G401.6 (cell line): ENCODE measurements around the gene DEFB123.

Experiments used
- FAIRE-seq: peaks from 2 replicates; lab custom pipeline; 2012; peaks lifted over from hg19 to GRCh38; lab: Jason Lieb, UNC

The DEFB123 gene

DNA sequence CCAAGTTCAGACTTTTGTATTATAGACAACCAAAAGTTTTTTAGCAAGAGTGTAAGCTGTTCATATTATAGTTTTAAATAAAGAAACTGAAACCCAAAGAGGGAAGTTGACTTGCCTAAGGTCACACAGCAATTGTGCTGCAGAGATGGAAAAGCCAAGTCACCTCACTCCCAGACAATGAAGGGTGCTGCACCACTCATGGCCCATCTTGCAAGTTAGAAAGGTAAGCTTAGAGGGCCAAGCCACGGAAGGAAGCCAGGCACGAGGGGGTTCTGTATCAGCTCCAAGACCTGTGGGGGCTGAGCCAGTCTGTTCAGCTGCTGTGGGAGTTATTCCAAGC lies 33.6 kb downstream of the DEFB123 start:
- no peak for FAIRE-seq

DNA sequence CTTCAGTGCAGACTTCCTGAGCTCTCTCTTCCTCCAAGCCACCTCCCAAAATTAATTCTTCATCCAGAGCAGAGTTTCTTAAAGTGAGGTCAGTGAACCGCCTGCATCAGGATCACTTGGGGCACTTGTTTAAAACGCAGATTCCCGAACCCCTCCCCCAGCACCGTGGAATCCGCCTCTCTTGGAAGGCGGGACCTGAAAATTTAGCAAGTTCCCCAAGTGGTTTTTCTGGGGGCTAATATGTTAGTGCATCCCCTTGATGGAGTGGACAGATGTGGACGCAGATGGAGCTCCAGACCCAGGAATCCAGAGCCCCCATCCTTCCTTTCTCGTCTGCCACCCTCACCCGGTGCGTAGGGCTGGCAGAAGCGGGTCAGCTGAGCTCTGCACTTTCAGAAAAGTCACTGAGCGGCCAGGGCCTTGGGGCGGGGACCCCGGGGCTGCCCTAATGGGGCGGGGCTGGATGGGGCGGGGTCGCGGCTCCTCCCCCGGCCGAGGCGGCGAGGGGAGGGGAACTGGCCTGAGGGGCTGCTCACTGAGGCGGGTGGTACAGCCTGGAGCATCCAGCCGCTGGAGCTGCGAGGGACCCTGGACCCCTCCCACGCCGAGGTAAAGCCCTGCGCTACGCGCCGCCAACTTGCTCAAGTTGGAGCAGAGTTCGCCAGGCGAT lies 34.5 kb downstream of the DEFB123 start, which contains the start of the genes DEFB124 and REM1:
TSS of gene DEFB124 (minus strand) at position 370 of the 670 bp plus-strand sequence. CDS start 2,114 bp downstream, outside the sequence.
TSS of gene REM1 (plus strand) at position 531 of the 670 bp plus-strand sequence. CDS start 1,158 bp downstream, outside the sequence.
- FAIRE-seq, result no peak

DNA sequence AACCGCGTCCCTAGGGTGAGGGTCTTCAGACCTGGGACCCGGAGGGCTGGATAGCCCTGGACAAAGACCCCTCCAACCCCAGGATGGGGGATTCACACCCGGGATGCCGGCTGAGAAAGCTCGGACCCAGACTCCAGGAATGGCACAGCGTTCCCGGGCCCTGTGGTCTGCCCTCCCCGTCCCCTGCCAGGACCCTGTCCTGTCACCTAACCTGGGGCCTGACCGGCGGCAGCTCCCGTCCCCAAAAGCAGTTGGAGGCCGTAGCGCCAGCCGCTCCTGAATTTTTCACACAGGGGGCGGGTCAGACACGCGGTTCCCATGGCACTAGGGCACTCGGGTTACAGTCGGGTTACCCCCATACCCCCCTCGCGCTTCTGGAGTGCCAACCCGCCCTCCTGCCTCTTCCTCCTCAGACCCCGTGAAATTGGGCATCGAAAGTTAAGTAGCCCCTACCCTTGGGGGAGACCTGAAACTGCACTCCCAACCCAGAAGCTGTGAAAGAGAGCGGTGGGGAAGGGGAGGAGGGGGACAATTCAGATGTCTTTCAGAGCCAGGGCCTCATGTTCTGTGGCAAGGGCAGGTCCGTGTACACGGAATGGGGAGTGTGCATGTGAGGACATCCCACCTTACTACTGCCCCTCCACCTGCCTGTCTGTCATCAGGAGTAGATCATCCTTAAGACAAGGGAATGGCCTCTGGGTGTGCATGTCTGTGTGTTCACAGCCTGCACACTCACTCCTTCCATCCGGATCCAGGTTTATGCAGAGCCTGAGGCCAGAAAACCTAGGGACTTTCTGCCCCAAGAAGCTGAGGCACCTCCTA lies 35.3 kb downstream of the DEFB123 start:
- FAIRE-seq, result no peak

DNA sequence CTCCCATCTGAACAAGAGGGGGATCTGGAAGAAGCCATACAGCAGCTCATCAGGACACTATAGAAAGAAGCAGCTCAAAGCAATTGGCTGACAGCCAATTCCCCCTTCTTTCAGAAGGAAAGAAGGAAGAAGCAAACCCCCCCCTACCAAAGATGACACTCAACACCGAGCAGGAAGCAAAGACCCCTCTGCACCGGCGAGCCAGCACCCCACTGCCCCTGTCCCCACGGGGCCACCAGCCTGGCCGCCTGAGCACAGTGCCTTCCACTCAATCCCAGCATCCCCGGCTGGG lies 35.8 kb downstream of the DEFB123 start:
- no peak for FAIRE-seq

DNA sequence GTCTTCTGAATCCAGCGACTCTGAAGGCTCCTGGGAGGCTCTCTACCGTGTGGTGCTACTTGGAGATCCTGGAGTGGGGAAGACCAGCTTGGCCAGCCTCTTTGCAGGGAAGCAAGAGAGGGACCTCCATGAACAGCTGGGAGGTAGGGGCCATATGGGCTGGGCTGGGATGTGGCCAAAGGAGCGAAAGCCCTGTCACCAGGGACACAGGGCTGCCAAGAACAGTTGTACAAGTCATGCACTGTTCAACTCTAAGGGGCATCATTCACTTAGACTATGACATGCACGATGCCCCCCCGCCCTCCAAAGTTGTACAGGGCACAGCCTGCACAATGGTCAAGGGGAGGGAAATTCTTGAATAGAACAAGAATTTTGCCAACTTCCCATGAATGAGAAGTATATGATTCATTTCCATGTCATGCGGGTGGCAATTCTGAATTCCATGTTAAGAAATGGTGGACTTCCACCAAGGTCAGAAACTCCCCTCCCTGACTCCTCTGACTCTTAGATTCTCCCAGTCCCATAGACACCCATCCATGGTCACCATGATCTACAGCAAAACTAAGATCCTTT lies 36.3 kb downstream of the DEFB123 start:
- FAIRE-seq, result no peak

DNA sequence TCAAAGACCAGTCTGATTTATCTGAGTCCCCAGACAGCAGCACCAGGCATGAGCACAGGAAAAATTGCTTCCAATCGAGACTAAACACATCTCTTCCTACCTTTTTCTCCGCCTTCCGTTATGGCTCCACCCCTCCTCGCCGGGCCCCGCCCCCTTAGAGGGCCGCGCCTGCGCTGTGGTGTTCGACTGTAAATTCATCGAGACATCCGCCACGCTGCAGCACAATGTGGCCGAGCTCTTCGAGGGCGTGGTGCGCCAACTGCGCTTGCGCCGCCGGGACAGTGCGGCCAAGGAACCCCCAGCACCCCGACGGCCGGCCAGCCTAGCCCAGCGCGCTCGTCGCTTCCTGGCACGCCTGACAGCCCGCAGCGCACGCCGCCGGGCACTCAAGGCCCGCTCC lies 43.6 kb downstream of the DEFB123 start:
- no peak for FAIRE-seq

DNA sequence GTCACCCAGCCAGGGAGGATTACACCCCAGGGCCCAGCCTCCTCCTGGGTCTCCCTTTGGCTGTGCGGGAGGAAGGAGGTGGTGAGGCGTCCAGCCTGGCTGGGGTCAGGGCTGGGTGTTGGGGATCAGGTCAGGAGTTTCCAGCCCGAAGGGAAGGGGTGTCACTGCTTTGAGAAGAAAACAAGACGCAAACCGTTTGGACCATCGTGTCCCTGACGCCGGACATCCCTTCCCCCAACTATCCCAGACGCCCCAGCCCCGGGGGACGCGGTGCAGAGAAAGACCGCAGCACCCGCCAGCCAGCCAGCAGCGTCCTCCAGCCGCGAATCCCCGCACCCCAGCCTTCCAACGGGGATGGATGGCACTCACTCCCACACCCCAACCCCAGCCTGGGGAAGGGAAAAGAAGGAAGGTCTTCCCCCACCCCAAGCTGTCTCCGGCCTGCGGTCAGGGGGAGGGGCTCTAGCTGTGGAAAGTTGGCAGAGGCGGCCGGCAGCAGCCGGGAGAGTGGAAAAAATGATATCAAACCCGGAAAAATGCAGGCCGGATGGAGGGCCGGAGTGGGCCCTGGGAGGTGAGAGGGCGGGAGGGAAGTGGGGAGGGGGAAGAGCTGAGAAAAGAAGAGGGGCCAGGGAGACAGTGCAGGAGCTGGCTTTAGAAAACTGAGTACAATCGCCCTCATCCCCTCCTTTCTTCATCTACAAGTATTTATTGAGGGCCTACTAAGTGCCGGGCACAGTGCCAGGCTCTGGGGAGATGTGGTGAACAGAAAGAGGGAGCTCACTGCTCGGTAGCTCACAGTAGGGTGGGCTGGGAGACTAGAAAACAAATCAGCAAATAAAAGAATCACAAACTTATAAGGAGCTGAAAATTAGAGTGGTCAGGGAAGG lies 45.3 kb downstream of the DEFB123 start:
- FAIRE-seq, result no peak

DNA sequence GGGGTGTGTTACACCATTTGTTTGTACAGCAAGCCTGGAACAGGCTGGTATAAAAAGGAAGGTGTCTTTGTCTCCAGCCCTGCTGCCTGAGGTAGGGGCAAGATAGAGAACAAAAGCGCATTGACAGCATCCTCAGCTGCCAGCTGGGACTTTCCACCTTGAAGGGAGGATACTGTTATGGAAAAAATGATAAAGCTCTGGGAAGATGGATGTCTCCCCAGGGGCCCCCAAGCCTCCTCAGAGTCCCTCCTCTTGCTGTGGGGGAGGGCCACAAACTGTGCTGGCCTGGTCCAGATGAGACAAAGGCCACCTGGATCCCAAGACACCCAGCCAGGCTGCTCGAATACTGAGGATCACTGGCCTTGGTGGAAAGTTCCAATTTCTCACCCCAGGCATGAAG lies 47.7 kb downstream of the DEFB123 start:
- no peak for FAIRE-seq

DNA sequence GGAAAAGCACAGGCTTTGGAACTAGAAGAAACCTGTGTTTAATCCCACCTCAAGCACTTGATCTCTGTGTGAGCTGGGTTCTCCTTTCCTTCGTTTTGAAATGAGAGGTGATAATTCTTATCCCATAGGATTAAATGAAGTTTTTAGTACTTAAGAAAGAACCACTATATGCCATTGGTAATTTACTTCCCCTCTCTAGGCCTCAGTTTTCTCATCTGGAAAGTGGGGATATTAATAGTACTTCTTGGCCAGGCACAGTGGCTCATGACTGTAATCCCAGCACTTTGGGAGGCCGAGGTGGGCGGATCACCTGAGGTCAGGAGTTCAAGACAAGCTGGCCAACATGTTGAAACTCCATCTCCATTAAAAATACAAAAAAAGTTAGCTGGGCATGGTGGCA lies 48.7 kb downstream of the DEFB123 start:
- no peak for FAIRE-seq

DNA sequence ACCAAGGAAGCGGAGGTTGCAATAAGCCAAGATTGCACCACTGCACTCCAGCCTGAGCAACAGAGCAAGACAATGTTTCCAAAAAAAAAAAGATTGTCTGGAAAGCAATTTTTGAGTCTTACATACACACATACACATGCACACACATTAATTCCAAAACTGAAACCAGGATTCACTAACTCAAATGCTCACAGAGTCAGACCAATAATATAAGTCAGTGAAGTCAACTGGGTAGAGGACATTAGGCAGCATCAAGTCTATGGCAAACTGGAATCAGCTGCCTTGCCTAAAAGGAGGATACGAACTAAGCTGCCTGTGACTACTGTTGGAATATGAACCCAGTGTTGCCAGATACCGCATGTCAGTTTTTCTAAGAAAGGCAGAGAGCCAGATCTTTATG lies 50.3 kb downstream of the DEFB123 start:
- FAIRE-seq, result no peak

DNA sequence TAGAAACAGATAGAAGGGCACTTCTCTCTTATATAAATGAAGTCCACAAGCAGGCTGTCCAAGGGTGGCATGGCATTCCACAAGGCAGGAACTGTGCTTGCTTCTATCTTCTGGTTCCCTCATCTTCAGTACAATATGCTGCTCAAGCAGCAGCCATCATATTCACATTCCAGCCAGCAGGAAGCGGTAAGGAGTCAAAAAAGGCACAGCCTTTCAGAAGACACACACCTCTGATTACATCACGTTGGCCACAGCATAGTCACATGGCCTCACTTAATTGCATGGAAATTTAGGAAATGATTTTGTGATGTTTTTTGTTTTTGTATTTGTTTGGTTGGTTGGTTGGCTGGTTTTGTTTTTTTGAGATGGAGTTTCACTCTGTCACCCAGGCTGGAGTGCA lies 53.7 kb downstream of the DEFB123 start:
- no peak for FAIRE-seq

DNA sequence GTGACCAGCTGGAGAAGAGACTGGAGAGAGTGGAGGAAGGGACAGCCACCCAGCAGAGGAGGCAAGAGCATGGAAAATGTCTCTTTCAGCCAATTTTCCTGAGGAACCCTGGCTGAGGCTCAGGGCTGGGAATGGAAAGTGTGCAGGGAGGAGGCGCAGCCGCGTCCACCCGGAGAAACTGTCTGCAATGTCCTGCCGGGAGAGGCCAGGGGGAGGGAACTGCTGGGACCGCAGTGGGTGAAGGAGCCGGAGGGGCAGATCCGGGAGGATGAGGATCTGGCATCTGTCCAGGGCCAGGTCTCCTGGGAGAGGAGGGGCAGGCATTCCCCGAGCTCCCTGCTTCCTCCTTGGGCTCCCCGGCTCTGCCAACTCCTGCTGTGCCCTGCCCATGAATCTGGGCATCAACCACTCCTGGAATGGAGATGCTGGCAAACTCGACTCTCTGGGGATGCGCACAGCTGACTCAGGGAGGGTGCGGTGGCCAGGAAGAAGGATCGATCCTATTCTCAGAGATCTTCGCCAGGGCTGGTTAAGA lies 56.4 kb downstream of the DEFB123 start:
- no peak for FAIRE-seq

DNA sequence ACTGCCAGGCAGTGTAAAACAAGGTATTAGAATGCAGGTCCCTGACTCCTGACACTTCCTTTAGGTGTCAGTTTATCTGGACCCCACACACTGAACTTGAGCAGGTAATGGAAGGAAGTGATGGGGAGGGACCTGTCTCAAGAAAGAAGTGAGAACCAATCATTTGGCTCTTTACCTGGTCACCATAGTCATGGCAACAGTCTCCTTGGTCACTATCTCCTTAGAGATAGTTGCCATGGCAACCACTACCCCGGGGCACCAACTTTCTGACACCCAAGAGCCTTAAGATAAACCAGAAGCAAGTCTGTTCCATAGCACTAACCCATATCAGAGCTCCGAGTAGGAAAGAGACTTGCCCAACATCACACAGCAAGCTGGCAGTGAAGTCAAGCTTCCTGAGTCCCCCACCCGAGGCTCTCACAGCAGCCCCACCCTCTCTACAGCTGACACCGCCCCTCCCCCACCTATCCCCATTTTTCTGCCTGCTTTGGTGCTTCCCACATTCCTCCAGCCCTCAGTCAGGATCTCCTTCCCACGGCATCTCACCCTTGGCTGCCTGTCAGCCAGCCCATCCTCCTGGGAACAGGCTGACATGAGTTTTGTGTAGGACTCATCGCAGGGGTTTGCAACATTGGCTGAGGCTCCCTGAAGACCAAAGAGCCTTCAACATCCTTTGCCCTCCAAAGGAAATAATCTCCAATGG lies 57.6 kb downstream of the DEFB123 start:
- FAIRE-seq, result no peak
